CD4-positive, alpha-beta T cell (primary cell): ENCODE measurements around the gene TAB3. TPM values are rescaled to one million over a fixed set of nuclear protein-coding genes. Genes with fewer than 3 reads are reported as not detected.

Experiments used
- ATAC-seq: fragments of 200-7000 bp; cut with Tn5 transposase; one replicate; pipeline ENCODE4 v1.10.0; 2022; ENCODE audit warnings: mild to moderate bottlenecking; ENCODE audit not compliant: poor library complexity
- CTCF ChIA-PET: fragments of 350-600 bp; sonication (Branson Sonifier 250); formaldehyde crosslinking; loops from one replicate; lab custom pipeline; 2021; ENCODE audit warnings: antibody characterized with exemption, inconsistent platforms; lab: Charles Lee
- POLR2A ChIA-PET: fragments of 350-600 bp; sonication (Branson Sonifier 250); formaldehyde crosslinking; loops from one replicate; lab custom pipeline; 2021; ENCODE audit warnings: antibody characterized with exemption, inconsistent platforms; lab: Charles Lee
- DNase-seq, 14 experiments: peaks; one replicate each; pipeline ENCODE4 v3.0.0-alpha.2; 2013 to 2020; ENCODE audit warnings: mixed read lengths in 2 of 14
- H3K27ac ChIP-seq, 2 donors: one replicate each; pipeline versions ENCODE4 v1.5.1 to v1.7.0; 2013; ENCODE audit warnings: low read length in 2 of 2, low read depth in 1 of 2, mild to moderate bottlenecking in 1 of 2
- H3K27me3 ChIP-seq, 2 experiments: 1 replicate in 1 of 2; 2 replicates in 1 of 2; pipeline versions ENCODE4 v1.6.1 to v1.7.0; 2013; ENCODE audit warnings: low read length in 2 of 2, control low read depth in 1 of 2, mild to moderate bottlenecking in 1 of 2, moderate library complexity in 1 of 2; ENCODE audit not compliant: insufficient read depth in 2 of 2, control insufficient read depth in 1 of 2
- H3K36me3 ChIP-seq: one replicate; pipeline ENCODE4 v1.6.1; 2013; ENCODE audit warnings: low read length, control low read depth; ENCODE audit not compliant: insufficient read depth
- H3K4me1 ChIP-seq: one replicate; pipeline ENCODE4 v1.6.1; 2013; ENCODE audit warnings: low read length, control low read depth; ENCODE audit not compliant: insufficient read depth
- H3K4me3 ChIP-seq: one replicate; pipeline ENCODE4 v1.5.1; 2013; ENCODE audit warnings: mild to moderate bottlenecking, low read length, moderate library complexity
- H3K9me3 ChIP-seq, 2 experiments: 1 replicate in 1 of 2; 2 replicates in 1 of 2; pipeline versions ENCODE4 v1.6.1 to v1.7.0; 2013; ENCODE audit warnings: low read length in 2 of 2, mild to moderate bottlenecking in 2 of 2, control low read depth in 1 of 2, moderate library complexity in 1 of 2; ENCODE audit not compliant: control insufficient read depth in 1 of 2, insufficient read depth in 1 of 2
- H3K27ac Mint-ChIP-seq: one replicate; pipeline ENCODE4 v1.8.0; 2020; ENCODE audit warnings: mixed read lengths
- H3K27me3 Mint-ChIP-seq: one replicate; pipeline ENCODE4 v1.8.0; 2021; ENCODE audit warnings: mixed read lengths
- H3K36me3 Mint-ChIP-seq: one replicate; pipeline ENCODE4 v1.8.0; 2021; ENCODE audit warnings: low read depth, mixed read lengths
- H3K4me1 Mint-ChIP-seq: one replicate; pipeline ENCODE4 v1.8.0; 2021; ENCODE audit warnings: low read depth, mixed read lengths
- H3K4me3 Mint-ChIP-seq: one replicate; pipeline ENCODE4 v1.8.0; 2020; ENCODE audit warnings: mild to moderate bottlenecking, mixed read lengths
- H3K9me3 Mint-ChIP-seq: one replicate; pipeline ENCODE4 v1.8.0; 2020; ENCODE audit warnings: mixed read lengths
- intact Hi-C, 2 experiments: fragments of 100-400 bp; cut with DNase I in 1 of 2; cut with micrococcal nuclease in 1 of 2; formaldehyde crosslinking; loops; one replicate each; pipeline versions ENCODE4 v1.15.1 to v1.9.0; 2023 to 2025; cut with DNase I, micrococcal nuclease
- total RNA-seq, 174 experiments: library from RNA in 2 of 174; stranded (reverse) in 2 of 174; gene quantifications; one replicate each; pipeline ENCODE4 v1.2.3 and lab custom pipeline; 2021 to 2026
- TF ChIP-seq, protein P1 (sequence below): fragments of 200-600 bp; IDR thresholded peaks from one replicate; pipeline ENCODE4 v1.8.0; 2022; ENCODE audit warnings: antibody characterized with exemption, mild to moderate bottlenecking

Gene TAB3
- total RNA-seq, 2 experiments from 2014 or later = 24.7 to 25.6 TPM

DNA sequence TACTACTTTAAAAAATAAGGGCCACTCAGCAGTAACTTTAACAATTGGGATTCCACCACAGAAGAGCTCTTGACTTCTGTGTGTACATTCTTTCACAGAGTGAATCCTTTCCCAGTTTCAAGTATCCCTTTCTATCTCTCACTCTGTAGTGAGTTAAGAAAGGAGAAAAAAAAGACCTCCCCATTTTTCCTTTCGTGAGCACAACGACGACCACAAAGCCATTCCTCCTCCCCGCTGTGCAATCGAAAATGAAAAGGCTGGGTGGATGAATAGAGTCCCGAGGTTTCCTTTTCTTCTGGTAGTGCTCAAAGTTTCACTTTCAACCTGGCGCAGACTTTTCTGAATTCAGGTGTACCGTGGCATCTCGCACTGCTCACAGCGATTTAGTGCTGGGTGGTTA is 58.0 kb downstream of the TAB3 start:
- ATAC-seq (peak; percentile 57), DNase-seq (peak in 8 of 14 experiments; percentile 0 to 40 (median 26))
- Mint-ChIP-seq H3K27ac (peak overlapping the region; percentile 87), H3K4me1 (peaks cover 37% of the 10 kb centered on the region), H3K27me3 (no peaks in the 10 kb centered on the region), H3K4me3 (peak overlapping the region; percentile 86), H3K36me3 (peaks cover 29% of the 10 kb centered on the region), H3K9me3 (no peaks in the 10 kb centered on the region)
- H3K27me3 ChIP-seq = no peaks in the 10 kb centered on the region
- no peaks in the 10 kb centered on the region for H3K9me3 ChIP-seq
- TF ChIP-seq, protein P1, sequence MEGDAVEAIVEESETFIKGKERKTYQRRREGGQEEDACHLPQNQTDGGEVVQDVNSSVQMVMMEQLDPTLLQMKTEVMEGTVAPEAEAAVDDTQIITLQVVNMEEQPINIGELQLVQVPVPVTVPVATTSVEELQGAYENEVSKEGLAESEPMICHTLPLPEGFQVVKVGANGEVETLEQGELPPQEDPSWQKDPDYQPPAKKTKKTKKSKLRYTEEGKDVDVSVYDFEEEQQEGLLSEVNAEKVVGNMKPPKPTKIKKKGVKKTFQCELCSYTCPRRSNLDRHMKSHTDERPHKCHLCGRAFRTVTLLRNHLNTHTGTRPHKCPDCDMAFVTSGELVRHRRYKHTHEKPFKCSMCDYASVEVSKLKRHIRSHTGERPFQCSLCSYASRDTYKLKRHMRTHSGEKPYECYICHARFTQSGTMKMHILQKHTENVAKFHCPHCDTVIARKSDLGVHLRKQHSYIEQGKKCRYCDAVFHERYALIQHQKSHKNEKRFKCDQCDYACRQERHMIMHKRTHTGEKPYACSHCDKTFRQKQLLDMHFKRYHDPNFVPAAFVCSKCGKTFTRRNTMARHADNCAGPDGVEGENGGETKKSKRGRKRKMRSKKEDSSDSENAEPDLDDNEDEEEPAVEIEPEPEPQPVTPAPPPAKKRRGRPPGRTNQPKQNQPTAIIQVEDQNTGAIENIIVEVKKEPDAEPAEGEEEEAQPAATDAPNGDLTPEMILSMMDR = no peak
- H3K27ac ChIP-seq = peak overlapping the region; percentile 21 to 44
- CTCF ChIA-PET = no interaction called here
- peak overlapping the region; percentile 22 for H3K4me3 ChIP-seq
- intact Hi-C loops = loop anchor here in 1 of 2 experiments (5.0 to 10.0 kb wide), 2 partner anchors 51 to 186 kb away; no protein-coding TSS in a partner anchor
- H3K36me3 ChIP-seq = peaks cover 10% of the 10 kb centered on the region
- peaks cover 3% of the 10 kb centered on the region for H3K4me1 ChIP-seq
- POLR2A ChIA-PET = no interaction called here

- peak overlapping the region; percentile 87 for H3K27ac Mint-ChIP-seq
- POLR2A ChIA-PET = no interaction called here
- intact Hi-C loops = loop anchor here in 1 of 2 experiments (5.0 to 10.0 kb wide), 2 partner anchors 52 to 186 kb away; no protein-coding TSS in a partner anchor
- no peaks in the 10 kb centered on the region for H3K27me3 Mint-ChIP-seq
- peaks cover 44% of the 10 kb centered on the region for H3K4me1 Mint-ChIP-seq
- Histone ChIP-seq H3K27ac (peak overlapping the region in 1 of 2 donors; percentile 44), H3K4me1 (peaks cover 5% of the 10 kb centered on the region), H3K27me3 (no peaks in the 10 kb centered on the region), H3K4me3 (no peak overlapping the region), H3K36me3 (peaks cover 8% of the 10 kb centered on the region), H3K9me3 (no peaks in the 10 kb centered on the region)
- TF ChIP-seq, protein P1 = no peak
- H3K36me3 Mint-ChIP-seq = peaks cover 26% of the 10 kb centered on the region
- CTCF ChIA-PET = no interaction called here
- H3K9me3 Mint-ChIP-seq = no peaks in the 10 kb centered on the region
- ATAC-seq (no peak), DNase-seq (no peak)
- H3K4me3 Mint-ChIP-seq = peak overlapping the region; percentile 20
Observed at GRCh38 chrX:30830326-30830943, 58.6 kb downstream of the TAB3 start.

GRCh38 chrX:30824275-30824674 is 64.8 kb downstream of the TAB3 start:
- H3K4me3 Mint-ChIP-seq = no peak overlapping the region
- no peaks in the 10 kb centered on the region for H3K9me3 Mint-ChIP-seq
- intact Hi-C loops = no loop called here

More at GRCh38 chrX:30824275-30824674, 64.8 kb downstream of the TAB3 start:
- no peak overlapping the region for H3K27ac Mint-ChIP-seq
- POLR2A ChIA-PET = interaction anchor here (0.5 kb wide), 1 partner anchor 69 kb away, joined by 3 read pairs; no protein-coding TSS in a partner anchor
- peaks cover 2% of the 10 kb centered on the region for H3K36me3 Mint-ChIP-seq
- H3K4me3 ChIP-seq = no peak overlapping the region
- TF ChIP-seq, protein P1 = no peak
- no peaks in the 10 kb centered on the region for H3K27me3 Mint-ChIP-seq
- no peak for DNase-seq
- no peak overlapping the region for H3K27ac ChIP-seq
- CTCF ChIA-PET = no interaction called here
- no peak for ATAC-seq
- H3K27me3 ChIP-seq = no peaks in the 10 kb centered on the region
- H3K36me3 ChIP-seq = no peaks in the 10 kb centered on the region
- peaks cover 4% of the 10 kb centered on the region for H3K4me1 ChIP-seq
- H3K4me1 Mint-ChIP-seq = peaks cover 37% of the 10 kb centered on the region
- no peaks in the 10 kb centered on the region for H3K9me3 ChIP-seq
